Measurements from ENCODE around the gene DDX1. TPM values are rescaled to one million over a fixed set of nuclear protein-coding genes. Genes with fewer than 3 reads are reported as not detected.

Gene DDX1
- total and polyA plus RNA-seq, 10 of the 15 experiments (the other 5 are each of a cell fraction or from before 2014, with no cell fraction given), result 53.2 to 134 (median 85.6) TPM

GRCh38 chr2:15599994-15600393 is 8.3 kb downstream of the DDX1 start:
- peaks cover 8 to 34% of the 10 kb centered on the region in 2 experiments for H3K36me3 ChIP-seq (ENCODE audit: control insufficient read depth in 2 of 2, insufficient read depth in 2 of 2, low read length in 1 of 2)
- DNase-seq (ENCODE audit: low read depth, low spot score) (no peak), ATAC-seq (no peak), FAIRE-seq (no peak)
- H3K4me3 ChIP-seq, result no peak overlapping the region
- H3K9ac ChIP-seq (ENCODE audit: control insufficient read depth, insufficient read depth, low read length), result no peak overlapping the region
- SMC1A ChIA-PET (ENCODE audit: uncharacterized antibody, unreplicated experiment), result no interaction called here
- H3K4me1 ChIP-seq (ENCODE audit: control insufficient read depth, insufficient read depth, low read length), result no peaks in the 10 kb centered on the region
- H3K27ac ChIP-seq (ENCODE audit: control insufficient read depth, insufficient read depth), result no peak overlapping the region
- POLR2A ChIA-PET, result no interaction called here
- H2AFZ ChIP-seq (ENCODE audit: control insufficient read depth, low read depth, low read length), result no peak overlapping the region
- no peaks in the 10 kb centered on the region for H4K20me1 ChIP-seq (ENCODE audit: control insufficient read depth, insufficient read depth)
- no peaks in the 10 kb centered on the region; the same call in 1 of the 2 replicates for H3K79me2 ChIP-seq (ENCODE audit: control insufficient read depth, insufficient read depth, low read length)
- H3K9me3 ChIP-seq (replicated peaks; ENCODE audit: control insufficient read depth, insufficient read depth, low read length), result no peaks in the 10 kb centered on the region
- RAD21 ChIA-PET (ENCODE audit: unreplicated experiment), result no interaction called here
- TF ChIP-seq POU2F2 (IDR thresholded peaks at IDR 0.05; ENCODE audit: borderline replicate concordance, low read depth, low read length) (no peak), ZZZ3 (IDR thresholded peaks at IDR 0.05; ENCODE audit: control insufficient read depth, insufficient read length, low read depth) (no peak), TAF1 (IDR thresholded peaks at IDR 0.05; ENCODE audit: borderline replicate concordance, low read depth, low read length) (no peak), GATAD2B (conservative IDR thresholded peaks at IDR 0.05; ENCODE audit: low read depth) (no peak), HCFC1 (IDR thresholded peaks at IDR 0.05; ENCODE audit: low read length) (no peak), NR2F1 (conservative IDR thresholded peaks at IDR 0.05) (no peak), NFIC (IDR thresholded peaks at IDR 0.05; ENCODE audit: low read depth, low read length) (no peak), SREBF2 (IDR thresholded peaks at IDR 0.05; ENCODE audit: low read length) (no peak), TCF12 (IDR thresholded peaks at IDR 0.05; ENCODE audit: low read depth, low read length) (no peak), CBX5 (IDR thresholded peaks at IDR 0.05; ENCODE audit: low read depth) (no peak), ZNF24 (IDR thresholded peaks at IDR 0.05) (no peak), HSF1 (IDR thresholded peaks at IDR 0.05; ENCODE audit: low read depth, low read length) (no peak), RAD51 (IDR thresholded peaks at IDR 0.05) (no peak), ETV6 (conservative IDR thresholded peaks at IDR 0.05 in 1 of 2, IDR thresholded peaks at IDR 0.05 in 1 of 2; ENCODE audit: borderline replicate concordance in 1 of 2, low read depth in 1 of 2) (no peak), SMC3 (IDR thresholded peaks at IDR 0.05; ENCODE audit: borderline replicate concordance, low read length) (no peak), FOXM1 (IDR thresholded peaks at IDR 0.05; ENCODE audit: low read depth, low read length) (no peak)
- TF ChIP-seq, protein P1, sequence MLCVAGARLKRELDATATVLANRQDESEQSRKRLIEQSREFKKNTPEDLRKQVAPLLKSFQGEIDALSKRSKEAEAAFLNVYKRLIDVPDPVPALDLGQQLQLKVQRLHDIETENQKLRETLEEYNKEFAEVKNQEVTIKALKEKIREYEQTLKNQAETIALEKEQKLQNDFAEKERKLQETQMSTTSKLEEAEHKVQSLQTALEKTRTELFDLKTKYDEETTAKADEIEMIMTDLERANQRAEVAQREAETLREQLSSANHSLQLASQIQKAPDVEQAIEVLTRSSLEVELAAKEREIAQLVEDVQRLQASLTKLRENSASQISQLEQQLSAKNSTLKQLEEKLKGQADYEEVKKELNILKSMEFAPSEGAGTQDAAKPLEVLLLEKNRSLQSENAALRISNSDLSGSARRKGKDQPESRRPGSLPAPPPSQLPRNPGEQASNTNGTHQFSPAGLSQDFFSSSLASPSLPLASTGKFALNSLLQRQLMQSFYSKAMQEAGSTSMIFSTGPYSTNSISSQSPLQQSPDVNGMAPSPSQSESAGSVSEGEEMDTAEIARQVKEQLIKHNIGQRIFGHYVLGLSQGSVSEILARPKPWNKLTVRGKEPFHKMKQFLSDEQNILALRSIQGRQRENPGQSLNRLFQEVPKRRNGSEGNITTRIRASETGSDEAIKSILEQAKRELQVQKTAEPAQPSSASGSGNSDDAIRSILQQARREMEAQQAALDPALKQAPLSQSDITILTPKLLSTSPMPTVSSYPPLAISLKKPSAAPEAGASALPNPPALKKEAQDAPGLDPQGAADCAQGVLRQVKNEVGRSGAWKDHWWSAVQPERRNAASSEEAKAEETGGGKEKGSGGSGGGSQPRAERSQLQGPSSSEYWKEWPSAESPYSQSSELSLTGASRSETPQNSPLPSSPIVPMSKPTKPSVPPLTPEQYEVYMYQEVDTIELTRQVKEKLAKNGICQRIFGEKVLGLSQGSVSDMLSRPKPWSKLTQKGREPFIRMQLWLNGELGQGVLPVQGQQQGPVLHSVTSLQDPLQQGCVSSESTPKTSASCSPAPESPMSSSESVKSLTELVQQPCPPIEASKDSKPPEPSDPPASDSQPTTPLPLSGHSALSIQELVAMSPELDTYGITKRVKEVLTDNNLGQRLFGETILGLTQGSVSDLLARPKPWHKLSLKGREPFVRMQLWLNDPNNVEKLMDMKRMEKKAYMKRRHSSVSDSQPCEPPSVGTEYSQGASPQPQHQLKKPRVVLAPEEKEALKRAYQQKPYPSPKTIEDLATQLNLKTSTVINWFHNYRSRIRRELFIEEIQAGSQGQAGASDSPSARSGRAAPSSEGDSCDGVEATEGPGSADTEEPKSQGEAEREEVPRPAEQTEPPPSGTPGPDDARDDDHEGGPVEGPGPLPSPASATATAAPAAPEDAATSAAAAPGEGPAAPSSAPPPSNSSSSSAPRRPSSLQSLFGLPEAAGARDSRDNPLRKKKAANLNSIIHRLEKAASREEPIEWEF (IDR thresholded peaks at IDR 0.05; ENCODE audit: insufficient replicate concordance, low read depth, low read length), result no peak
- intact Hi-C loops (cut with micrococcal nuclease; ENCODE audit: unreplicated experiment), result no loop called here
- H3K4me2 ChIP-seq (ENCODE audit: control insufficient read depth, insufficient read depth), result no peak overlapping the region
- BruUV-seq (replicated peaks), result no TSS peak
- CTCF ChIA-PET, result interaction anchor here (1.5 kb wide), 1 partner anchor 22 kb away, joined by 5 read pairs; no protein-coding TSS in a partner anchor
- in situ Hi-C loops (cut with MboI), result no loop called here
- 100% methylated on average over 1 of the region's 1 CpG for WGBS (ENCODE audit: insufficient coverage, insufficient replicate concordance, low lambda C conversion rate, missing lambda C conversion rate)
- H3K27me3 ChIP-seq (replicated peaks in 1 of 2; ENCODE audit: control insufficient read depth in 2 of 2, insufficient read depth in 2 of 2, low read length in 1 of 2), result no peaks in the 10 kb centered on the region
